Trophoblast cell (in vitro differentiated cells and primary cell): ENCODE measurements around the gene FAH.
"Not testable (repeated sequence)": the region's sequence is repeated elsewhere in the genome, so short reads cannot be mapped to it uniquely, and the experiment has no call there.

ENCODE experiments used
- DNase-seq, 2 donors: peaks; one replicate each; pipeline ENCODE4 v3.0.0-alpha.2; 2016
- H2AFZ ChIP-seq: 2 replicates; pipeline ENCODE4 v1.6.1; 2013; ENCODE audit warnings: low read length, moderate library complexity, mild to moderate bottlenecking; ENCODE audit not compliant: insufficient read depth, poor library complexity
- H2AK5ac ChIP-seq: 2 replicates; pipeline ENCODE4 v1.6.1; 2013; ENCODE audit warnings: mild to moderate bottlenecking, low read length
- H2BK120ac ChIP-seq: 2 replicates; pipeline ENCODE4 v1.6.1; 2013; ENCODE audit warnings: low read length, mild to moderate bottlenecking, moderate library complexity; ENCODE audit not compliant: insufficient read depth, poor library complexity
- H2BK12ac ChIP-seq: 2 replicates; pipeline ENCODE4 v1.6.1; 2013; ENCODE audit warnings: mild to moderate bottlenecking, low read length, moderate library complexity
- H2BK5ac ChIP-seq: 2 replicates; pipeline ENCODE4 v1.6.1; 2013; ENCODE audit warnings: low read length, low read depth, moderate library complexity, mild to moderate bottlenecking; ENCODE audit not compliant: poor library complexity
- H3K14ac ChIP-seq: 2 replicates; pipeline ENCODE4 v1.6.1; 2013; ENCODE audit warnings: mild to moderate bottlenecking, low read length
- H3K18ac ChIP-seq: 2 replicates; pipeline ENCODE4 v1.6.1; 2013; ENCODE audit warnings: mild to moderate bottlenecking, low read length
- H3K23ac ChIP-seq: 2 replicates; pipeline ENCODE4 v1.6.1; 2013; ENCODE audit warnings: low read length
- H3K27ac ChIP-seq: 2 replicates; pipeline ENCODE4 v1.5.1; 2013; ENCODE audit warnings: low read depth, mild to moderate bottlenecking, inconsistent platforms, low read length, moderate library complexity
- H3K27me3 ChIP-seq: 2 replicates; pipeline ENCODE4 v1.6.1; 2013; ENCODE audit warnings: inconsistent platforms, mild to moderate bottlenecking, low read length, moderate library complexity; ENCODE audit not compliant: insufficient read depth
- H3K36me3 ChIP-seq, 2 experiments: 1 replicate in 1 of 2; 2 replicates in 1 of 2; pipeline ENCODE4 v1.6.1; 2013; ENCODE audit warnings: low read length in 2 of 2, mild to moderate bottlenecking in 2 of 2, moderate library complexity in 1 of 2; ENCODE audit not compliant: insufficient read depth in 2 of 2, control insufficient read depth in 1 of 2
- H3K4ac ChIP-seq: 2 replicates; pipeline ENCODE4 v1.6.1; 2013; ENCODE audit warnings: low read depth, mild to moderate bottlenecking, low read length, moderate library complexity
- H3K4me1 ChIP-seq, 2 experiments: 1 replicate in 1 of 2; 2 replicates in 1 of 2; pipeline ENCODE4 v1.6.1; 2013; ENCODE audit warnings: low read length in 2 of 2, mild to moderate bottlenecking in 2 of 2, moderate library complexity in 1 of 2; ENCODE audit not compliant: insufficient read depth in 2 of 2, control insufficient read depth in 1 of 2
- H3K4me2 ChIP-seq: 2 replicates; pipeline ENCODE4 v1.6.1; 2013; ENCODE audit warnings: inconsistent platforms, mild to moderate bottlenecking, low read length, moderate library complexity
- H3K4me3 ChIP-seq: 2 replicates; pipeline ENCODE4 v1.5.1; 2013; ENCODE audit warnings: mild to moderate bottlenecking, low read depth, low read length, inconsistent platforms
- H3K79me1 ChIP-seq: one replicate; pipeline ENCODE4 v1.6.1; 2013; ENCODE audit warnings: low read length
- H3K79me2 ChIP-seq: 2 replicates; pipeline ENCODE4 v1.6.1; 2013; ENCODE audit warnings: low read length, mild to moderate bottlenecking; ENCODE audit not compliant: control insufficient read depth, insufficient read depth, poor library complexity
- H3K9ac ChIP-seq: 2 replicates; pipeline ENCODE4 v1.6.1; 2013; ENCODE audit warnings: mild to moderate bottlenecking, low read length
- H3K9me3 ChIP-seq: 2 replicates; pipeline ENCODE4 v1.6.1; 2013; ENCODE audit warnings: low read depth, mild to moderate bottlenecking, control low read depth, inconsistent platforms, low read length; ENCODE audit not compliant: insufficient read depth
- H4K12ac ChIP-seq: 2 replicates; pipeline ENCODE4 v1.6.1; 2013; ENCODE audit warnings: low read depth, mild to moderate bottlenecking, low read length, moderate library complexity
- H4K8ac ChIP-seq: 2 replicates; pipeline ENCODE4 v1.6.1; 2013; ENCODE audit warnings: low read depth, mild to moderate bottlenecking, low read length, moderate library complexity
- H4K91ac ChIP-seq: one replicate; pipeline ENCODE4 v1.6.1; 2013; ENCODE audit warnings: low read depth, mild to moderate bottlenecking, low read length, moderate library complexity
- WGBS: extraction: QIAGEN DNeasy Blood & Tissue Kit; methylation state at CpG from one replicate; pipeline ENCODE4 v1.1.7; 2013; ENCODE audit warnings: missing lambda C conversion rate; ENCODE audit not compliant: insufficient read length, insufficient coverage; ENCODE audit errors: extremely low coverage; 5-methylcytosine and 5-hydroxymethylcytosine counted together

Gene FAH

GRCh38 chr15:80121546-80121945 lies 31.3 kb upstream of the FAH start:
- H3K9ac ChIP-seq: no peak overlapping the region
- H2BK12ac ChIP-seq: no peak overlapping the region
- no peak overlapping the region for H3K27ac ChIP-seq
- peaks cover 2 to 7% of the 10 kb centered on the region in 2 experiments for H3K36me3 ChIP-seq
- no peak overlapping the region for H2AFZ ChIP-seq
- H3K27me3 ChIP-seq: no peaks in the 10 kb centered on the region
- H4K8ac ChIP-seq: no peak overlapping the region
- no peak overlapping the region for H3K14ac ChIP-seq
- H2BK120ac ChIP-seq: no peak overlapping the region
- no peaks in the 10 kb centered on the region for H3K4me1 ChIP-seq
- no peak overlapping the region for H3K4me3 ChIP-seq
- no peak overlapping the region for H4K91ac ChIP-seq
- H3K18ac ChIP-seq: no peak overlapping the region
- no peaks in the 10 kb centered on the region for H3K9me3 ChIP-seq
- H3K4ac ChIP-seq: no peak overlapping the region
- WGBS: no CpG with 5 or more reads among the region's 4 CpGs
- no peak overlapping the region for H3K4me2 ChIP-seq
- H3K23ac ChIP-seq: no peak overlapping the region
- no peak overlapping the region for H2BK5ac ChIP-seq
- no peak overlapping the region for H2AK5ac ChIP-seq
- DNase-seq: no peak
- no peaks in the 10 kb centered on the region for H3K79me2 ChIP-seq
- no peak overlapping the region for H4K12ac ChIP-seq
- H3K79me1 ChIP-seq: no peaks in the 10 kb centered on the region

GRCh38 chr15:80123034-80123433 lies 29.8 kb upstream of the FAH start:
- Histone ChIP-seq H3K14ac (no peak overlapping the region), H3K27ac (no peak overlapping the region), H3K18ac (no peak overlapping the region), H3K4me2 (no peak overlapping the region), H3K27me3 (no peaks in the 10 kb centered on the region), H3K79me2 (no peaks in the 10 kb centered on the region), H3K36me3 (peaks cover 7% of the 10 kb centered on the region in 2 experiments), H3K23ac (no peak overlapping the region), H2BK120ac (no peak overlapping the region), H4K12ac (no peak overlapping the region), H3K9ac (no peak overlapping the region), H3K4ac (no peak overlapping the region), H2AFZ (no peak overlapping the region), H4K91ac (no peak overlapping the region), H3K9me3 (no peaks in the 10 kb centered on the region), H3K79me1 (no peaks in the 10 kb centered on the region), H3K4me3 (no peak overlapping the region), H2BK5ac (no peak overlapping the region), H4K8ac (no peak overlapping the region), H2AK5ac (no peak overlapping the region), H3K4me1 (no peaks in the 10 kb centered on the region), H2BK12ac (no peak overlapping the region)
- no CpG with 5 or more reads among the region's 6 CpGs for WGBS
- no peak for DNase-seq

GRCh38 chr15:80127253-80127652 lies 25.5 kb upstream of the FAH start:
- not testable (repeated sequence) for H3K27ac ChIP-seq, H3K27me3 ChIP-seq, H3K36me3 ChIP-seq, H3K4me1 ChIP-seq, H4K12ac ChIP-seq, H3K9ac ChIP-seq, H2BK12ac ChIP-seq, H2AK5ac ChIP-seq, H4K8ac ChIP-seq, H3K18ac ChIP-seq, H2BK5ac ChIP-seq, H3K9me3 ChIP-seq, H3K4me2 ChIP-seq, DNase-seq, H3K79me2 ChIP-seq, H3K79me1 ChIP-seq, H2BK120ac ChIP-seq, H3K4me3 ChIP-seq, H4K91ac ChIP-seq, H3K4ac ChIP-seq, H2AFZ ChIP-seq, H3K23ac ChIP-seq, H3K14ac ChIP-seq
- no CpG with 5 or more reads among the region's 6 CpGs for WGBS

GRCh38 chr15:80127911-80128310 lies 24.9 kb upstream of the FAH start:
- Histone ChIP-seq H3K9ac (no peak overlapping the region), H3K18ac (no peak overlapping the region), H3K36me3 (peaks cover 7% of the 10 kb centered on the region in 2 experiments), H3K4me2 (no peak overlapping the region), H3K79me2 (no peaks in the 10 kb centered on the region), H2BK5ac (no peak overlapping the region), H2AK5ac (no peak overlapping the region), H3K27ac (no peak overlapping the region), H3K23ac (no peak overlapping the region), H4K91ac (no peak overlapping the region), H2BK120ac (no peak overlapping the region), H3K79me1 (no peaks in the 10 kb centered on the region), H3K4me1 (no peaks in the 10 kb centered on the region), H3K9me3 (no peaks in the 10 kb centered on the region), H3K14ac (no peak overlapping the region), H2AFZ (no peak overlapping the region), H3K4ac (no peak overlapping the region), H4K8ac (no peak overlapping the region), H4K12ac (no peak overlapping the region), H2BK12ac (no peak overlapping the region), H3K27me3 (no peaks in the 10 kb centered on the region), H3K4me3 (no peak overlapping the region)
- no peak for DNase-seq
- WGBS: no CpG with 5 or more reads among the region's 2 CpGs
